Endothelial cell (in vitro differentiated cells): Measurements from ENCODE around the gene HDAC8. TPM values are rescaled to one million over a fixed set of nuclear protein-coding genes. Genes with fewer than 3 reads are reported as not detected.

Source experiments
- DNase-seq: peaks from one replicate; pipeline ENCODE4 v3.0.0; 2021; ENCODE audit warnings: low spot score
- H3K27ac Mint-ChIP-seq: one replicate; pipeline ENCODE4 v1.8.0; 2021; ENCODE audit warnings: mixed read lengths, inconsistent platforms; ENCODE audit not compliant: unreplicated experiment
- H3K27me3 Mint-ChIP-seq: one replicate; pipeline ENCODE4 v1.8.0; 2021; ENCODE audit warnings: mild to moderate bottlenecking, moderate library complexity, mixed read lengths, inconsistent platforms; ENCODE audit not compliant: unreplicated experiment
- H3K36me3 Mint-ChIP-seq: one replicate; pipeline ENCODE4 v1.8.0; 2021; ENCODE audit warnings: mild to moderate bottlenecking, low read depth, mixed read lengths, inconsistent platforms; ENCODE audit not compliant: unreplicated experiment
- H3K4me1 Mint-ChIP-seq: one replicate; pipeline ENCODE4 v1.8.0; 2021; ENCODE audit warnings: mild to moderate bottlenecking, mixed read lengths, inconsistent platforms; ENCODE audit not compliant: unreplicated experiment
- H3K4me3 Mint-ChIP-seq: one replicate; pipeline ENCODE4 v1.8.0; 2021; ENCODE audit warnings: mild to moderate bottlenecking, mixed read lengths, inconsistent platforms; ENCODE audit not compliant: unreplicated experiment
- H3K9me3 Mint-ChIP-seq: one replicate; pipeline ENCODE4 v1.8.0; 2021; ENCODE audit warnings: mixed read lengths, inconsistent platforms; ENCODE audit not compliant: unreplicated experiment
- CTCF ChIP-seq: fragments of 200-600 bp; sonication (generic); IDR thresholded peaks from one replicate; pipeline ENCODE4 v1.5.0; 2021; ENCODE audit warnings: antibody characterized with exemption; ENCODE audit not compliant: unreplicated experiment
- total RNA-seq: library from RNA; stranded (reverse); fragmentation: NEBNext Ultra II Directional; extraction: Animal tissue kit (Norgen Biotek cat#: 25700); gene quantifications from one replicate; pipeline ENCODE4 v1.2.1, GENCODE V29; 2021; ENCODE audit not compliant: unreplicated experiment

Gene HDAC8
- total RNA-seq, 1 donor from 2014 or later = 29.4 TPM

- DNase-seq = no peak
- H3K4me1 Mint-ChIP-seq = no peaks in the 10 kb centered on the region
- no peak for TF ChIP-seq CTCF
- no peak overlapping the region for H3K27ac Mint-ChIP-seq
- peaks cover 7% of the 10 kb centered on the region for H3K36me3 Mint-ChIP-seq
- H3K27me3 Mint-ChIP-seq = peaks cover 3% of the 10 kb centered on the region
- H3K4me3 Mint-ChIP-seq = no peak overlapping the region
- H3K9me3 Mint-ChIP-seq = no peaks in the 10 kb centered on the region
Observed at GRCh38 chrX:72402614-72403013, 170.0 kb downstream of the HDAC8 start.

GRCh38 chrX:72399816-72400215, 172.8 kb downstream of the HDAC8 start:
- peaks cover 5% of the 10 kb centered on the region for H3K4me1 Mint-ChIP-seq
- no peak for DNase-seq
- H3K4me3 Mint-ChIP-seq = no peak overlapping the region
- no peak for TF ChIP-seq CTCF
- no peaks in the 10 kb centered on the region for H3K36me3 Mint-ChIP-seq
- H3K9me3 Mint-ChIP-seq = no peaks in the 10 kb centered on the region
- H3K27me3 Mint-ChIP-seq = peaks cover 2% of the 10 kb centered on the region
- H3K27ac Mint-ChIP-seq = no peak overlapping the region

- H3K36me3 Mint-ChIP-seq = no peaks in the 10 kb centered on the region
- H3K27ac Mint-ChIP-seq = no peak overlapping the region
- DNase-seq = no peak
- H3K4me3 Mint-ChIP-seq = no peak overlapping the region
- H3K4me1 Mint-ChIP-seq = peaks cover 5% of the 10 kb centered on the region
- peaks cover 2% of the 10 kb centered on the region for H3K27me3 Mint-ChIP-seq
- TF ChIP-seq CTCF = no peak
- no peaks in the 10 kb centered on the region for H3K9me3 Mint-ChIP-seq
Observed at GRCh38 chrX:72396117-72396516, 176.5 kb downstream of the HDAC8 start.

- TF ChIP-seq CTCF = no peak
- H3K4me1 Mint-ChIP-seq = peaks cover 5% of the 10 kb centered on the region
- DNase-seq = no peak
- H3K9me3 Mint-ChIP-seq = no peaks in the 10 kb centered on the region
- no peak overlapping the region for H3K4me3 Mint-ChIP-seq
- peak overlapping the region; percentile 67 for H3K27ac Mint-ChIP-seq
- H3K36me3 Mint-ChIP-seq = no peaks in the 10 kb centered on the region
- peaks cover 2% of the 10 kb centered on the region for H3K27me3 Mint-ChIP-seq
Observed at GRCh38 chrX:72395237-72395636, 177.4 kb downstream of the HDAC8 start.

- Mint-ChIP-seq H3K4me1 (peaks cover 5% of the 10 kb centered on the region), H3K27ac (no peak overlapping the region), H3K36me3 (no peaks in the 10 kb centered on the region)
Observed at GRCh38 chrX:72394518-72395170, 178.0 kb downstream of the HDAC8 start.

More at GRCh38 chrX:72394518-72395170, 178.0 kb downstream of the HDAC8 start:
- Mint-ChIP-seq H3K27me3 (no peaks in the 10 kb centered on the region), H3K4me3 (no peak overlapping the region), H3K9me3 (no peaks in the 10 kb centered on the region)
- TF ChIP-seq CTCF = no peak
- no peak for DNase-seq
